ENCODE results near the gene RXRA. TPM values are rescaled to one million over a fixed set of nuclear protein-coding genes. Genes with fewer than 3 reads are reported as not detected.

Gene RXRA
- total and polyA plus RNA-seq, 2 of the 13 experiments (the other 11 are each of a cell fraction or from before 2014, with no cell fraction given), result 18.9 to 29.2 TPM

DNA sequence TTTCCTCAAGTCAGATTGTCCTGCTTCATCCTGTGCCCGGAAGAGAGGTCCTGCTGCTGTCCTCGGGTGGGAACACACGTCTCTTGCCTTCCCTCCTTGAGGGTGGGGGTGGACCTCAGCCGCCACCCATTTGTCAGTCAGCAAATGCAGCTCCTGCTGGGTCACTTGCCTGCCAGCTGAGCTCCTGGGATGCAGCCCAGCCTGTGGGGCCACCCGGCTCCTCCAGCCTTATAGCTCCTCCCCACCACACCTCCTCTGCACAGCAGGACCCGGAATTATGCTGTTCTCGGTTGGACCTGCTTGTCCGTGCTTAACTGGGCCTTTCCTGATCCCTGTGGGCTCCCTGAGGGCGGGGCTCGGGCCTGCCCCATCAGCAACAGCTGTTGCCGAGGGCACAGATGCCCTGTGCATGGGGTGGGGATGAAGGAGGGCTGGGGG is 52.7 kb downstream of the RXRA start:
- no peak for TF ChIP-seq SIX4 (CRISPR knock-in tag; IDR thresholded peaks at IDR 0.05)
- no peak for TF ChIP-seq ZNF121 (CRISPR knock-in tag; IDR thresholded peaks at IDR 0.05)
- no peak for TF ChIP-seq ZNF839 (CRISPR knock-in tag; IDR thresholded peaks at IDR 0.05; ENCODE audit: borderline replicate concordance)
- TF ChIP-seq XBP1 (CRISPR knock-in tag; IDR thresholded peaks at IDR 0.05), result no peak
- TF ChIP-seq PAX8 (CRISPR knock-in tag; IDR thresholded peaks at IDR 0.05; ENCODE audit: borderline replicate concordance), result no peak
- TF ChIP-seq, protein P1, sequence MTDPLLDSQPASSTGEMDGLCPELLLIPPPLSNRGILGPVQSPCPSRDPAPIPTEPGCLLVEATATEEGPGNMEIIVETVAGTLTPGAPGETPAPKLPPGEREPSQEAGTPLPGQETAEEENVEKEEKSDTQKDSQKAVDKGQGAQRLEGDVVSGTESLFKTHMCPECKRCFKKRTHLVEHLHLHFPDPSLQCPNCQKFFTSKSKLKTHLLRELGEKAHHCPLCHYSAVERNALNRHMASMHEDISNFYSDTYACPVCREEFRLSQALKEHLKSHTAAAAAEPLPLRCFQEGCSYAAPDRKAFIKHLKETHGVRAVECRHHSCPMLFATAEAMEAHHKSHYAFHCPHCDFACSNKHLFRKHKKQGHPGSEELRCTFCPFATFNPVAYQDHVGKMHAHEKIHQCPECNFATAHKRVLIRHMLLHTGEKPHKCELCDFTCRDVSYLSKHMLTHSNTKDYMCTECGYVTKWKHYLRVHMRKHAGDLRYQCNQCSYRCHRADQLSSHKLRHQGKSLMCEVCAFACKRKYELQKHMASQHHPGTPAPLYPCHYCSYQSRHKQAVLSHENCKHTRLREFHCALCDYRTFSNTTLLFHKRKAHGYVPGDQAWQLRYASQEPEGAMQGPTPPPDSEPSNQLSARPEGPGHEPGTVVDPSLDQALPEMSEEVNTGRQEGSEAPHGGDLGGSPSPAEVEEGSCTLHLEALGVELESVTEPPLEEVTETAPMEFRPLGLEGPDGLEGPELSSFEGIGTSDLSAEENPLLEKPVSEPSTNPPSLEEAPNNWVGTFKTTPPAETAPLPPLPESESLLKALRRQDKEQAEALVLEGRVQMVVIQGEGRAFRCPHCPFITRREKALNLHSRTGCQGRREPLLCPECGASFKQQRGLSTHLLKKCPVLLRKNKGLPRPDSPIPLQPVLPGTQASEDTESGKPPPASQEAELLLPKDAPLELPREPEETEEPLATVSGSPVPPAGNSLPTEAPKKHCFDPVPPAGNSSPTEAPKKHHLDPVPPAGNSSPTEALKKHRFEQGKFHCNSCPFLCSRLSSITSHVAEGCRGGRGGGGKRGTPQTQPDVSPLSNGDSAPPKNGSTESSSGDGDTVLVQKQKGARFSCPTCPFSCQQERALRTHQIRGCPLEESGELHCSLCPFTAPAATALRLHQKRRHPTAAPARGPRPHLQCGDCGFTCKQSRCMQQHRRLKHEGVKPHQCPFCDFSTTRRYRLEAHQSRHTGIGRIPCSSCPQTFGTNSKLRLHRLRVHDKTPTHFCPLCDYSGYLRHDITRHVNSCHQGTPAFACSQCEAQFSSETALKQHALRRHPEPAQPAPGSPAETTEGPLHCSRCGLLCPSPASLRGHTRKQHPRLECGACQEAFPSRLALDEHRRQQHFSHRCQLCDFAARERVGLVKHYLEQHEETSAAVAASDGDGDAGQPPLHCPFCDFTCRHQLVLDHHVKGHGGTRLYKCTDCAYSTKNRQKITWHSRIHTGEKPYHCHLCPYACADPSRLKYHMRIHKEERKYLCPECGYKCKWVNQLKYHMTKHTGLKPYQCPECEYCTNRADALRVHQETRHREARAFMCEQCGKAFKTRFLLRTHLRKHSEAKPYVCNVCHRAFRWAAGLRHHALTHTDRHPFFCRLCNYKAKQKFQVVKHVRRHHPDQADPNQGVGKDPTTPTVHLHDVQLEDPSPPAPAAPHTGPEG (CRISPR knock-in tag; IDR thresholded peaks at IDR 0.05), result no peak
- 83% methylated on average over 4 of the region's 11 CpGs for WGBS (ENCODE audit: low lambda C conversion rate)
- H3K79me2 ChIP-seq (ENCODE audit: insufficient read depth, low read length), result peaks cover 73% of the 10 kb centered on the region
- no peak for DNase-seq (ENCODE audit: low spot score)
- no peak overlapping the region for H3K4me2 ChIP-seq (ENCODE audit: low read depth, low read length)
- ATAC-seq, result no peak
- no peak overlapping the region for H2AFZ ChIP-seq (ENCODE audit: low read length)
- no peak for FAIRE-seq
- H3K27ac ChIP-seq (ENCODE audit: extremely low read length, insufficient read depth, low read length), result no peak overlapping the region
- no peaks in the 10 kb centered on the region for H3K27me3 ChIP-seq (ENCODE audit: control insufficient read depth in 1 of 2, insufficient read depth in 2 of 2, low read length in 2 of 2)
- intact Hi-C loops (cut with micrococcal nuclease; ENCODE audit: unreplicated experiment), result no loop called here
- H3K9ac ChIP-seq (ENCODE audit: insufficient read depth, low read depth, low read length), result no peak overlapping the region
- in situ Hi-C loops (cut with HindIII; ENCODE audit: extremely low pct_ligation_motif_present, low pct_unique_long_range_greater_than_20kb), result no loop called here
- ChIA-PET CTCF (ENCODE audit: low intra/inter-chr PET ratio, low total read pairs) (no interaction called here), POLR2A (no interaction called here)
- no peaks in the 10 kb centered on the region for H3K9me3 ChIP-seq (ENCODE audit: low read length)
- H4K20me1 ChIP-seq (ENCODE audit: insufficient read depth, low read length), result peaks cover 51% of the 10 kb centered on the region; the same call in 1 of the 2 replicates
- H3K36me3 ChIP-seq (replicated peaks in 1 of 2; ENCODE audit: control insufficient read depth in 1 of 2, insufficient read depth in 2 of 2, low read length in 2 of 2), result no peaks in the 10 kb centered on the region; a peak in 2 of 5 replicates
- no TSS peak for BruUV-seq (replicated peaks)
- H3K4me3 ChIP-seq (replicated peaks in 1 of 3; ENCODE audit: insufficient read depth in 1 of 3, low read depth in 2 of 3, low read length in 3 of 3), result no peak overlapping the region
- peaks cover 70% of the 10 kb centered on the region for H3K4me1 ChIP-seq (ENCODE audit: insufficient read depth, low read length)
